Neural progenitor cell (in vitro differentiated cells): ENCODE measurements around the gene DTD1. TPM values are rescaled to one million over a fixed set of nuclear protein-coding genes. Genes with fewer than 3 reads are reported as not detected.
A peak's percentile ranks its signal among the peaks of the same experiment; 100 is the strongest.

ENCODE experiments used
- DNase-seq: peaks from one replicate; pipeline ENCODE4 v3.0.0-alpha.2; 2016; ENCODE audit warnings: low spot score
- H2AFZ ChIP-seq: fragments of 200-600 bp; sonication (generic); replicated peaks from 2 replicates; pipeline ENCODE4 v1.6.1; 2016; ENCODE audit warnings: antibody characterized with exemption
- H3F3A ChIP-seq: fragments of 200-600 bp; sonication (generic); 2 replicates; pipeline ENCODE4 v1.6.1; 2016; ENCODE audit warnings: antibody characterized with exemption, low read depth
- H3K27ac ChIP-seq: fragments of 200-600 bp; sonication (generic); 2 replicates; pipeline ENCODE4 v1.5.1; 2016; ENCODE audit warnings: mild to moderate bottlenecking
- H3K27me3 ChIP-seq: fragments of 200-600 bp; sonication (generic); 2 replicates; pipeline ENCODE4 v1.6.1; 2016; ENCODE audit warnings: mild to moderate bottlenecking, moderate library complexity
- H3K36me3 ChIP-seq: fragments of 200-600 bp; sonication (generic); 2 replicates; pipeline ENCODE4 v1.5.1; 2016
- H3K4me1 ChIP-seq: fragments of 200-600 bp; sonication (generic); 2 replicates; pipeline ENCODE4 v1.6.1; 2016; ENCODE audit warnings: mixed run types
- H3K4me2 ChIP-seq: fragments of 200-600 bp; sonication (generic); 2 replicates; pipeline ENCODE4 v1.6.1; 2016
- H3K4me3 ChIP-seq: fragments of 200-600 bp; sonication (generic); 2 replicates; pipeline ENCODE4 v1.5.1; 2016
- H3K79me2 ChIP-seq: fragments of 200-600 bp; sonication (generic); 2 replicates; pipeline ENCODE4 v1.6.1; 2016; ENCODE audit warnings: low read depth
- H3K9ac ChIP-seq: fragments of 200-600 bp; sonication (generic); 2 replicates; pipeline ENCODE4 v1.6.1; 2016
- H3K9me3 ChIP-seq: fragments of 200-600 bp; sonication (generic); 2 replicates; pipeline ENCODE4 v1.5.1; 2016; ENCODE audit warnings: low read depth
- H4K20me1 ChIP-seq: fragments of 200-600 bp; sonication (generic); 2 replicates; pipeline ENCODE4 v1.6.1; 2016; ENCODE audit warnings: low read depth
- H3K27ac Mint-ChIP-seq: 3 replicates; pipeline ENCODE4 v1.8.0; 2021; ENCODE audit warnings: mixed read lengths
- H3K27me3 Mint-ChIP-seq: 2 replicates; pipeline ENCODE4 v1.8.0; 2022; ENCODE audit warnings: low read depth, mild to moderate bottlenecking, inconsistent platforms, moderate library complexity, mixed read lengths; ENCODE audit not compliant: insufficient read depth
- H3K36me3 Mint-ChIP-seq: 3 replicates; pipeline ENCODE4 v1.8.0; 2021; ENCODE audit warnings: mixed read lengths
- H3K4me1 Mint-ChIP-seq: 3 replicates; pipeline ENCODE4 v1.8.0; 2021; ENCODE audit warnings: mixed read lengths
- H3K4me3 Mint-ChIP-seq: 3 replicates; pipeline ENCODE4 v1.8.0; 2021; ENCODE audit warnings: mild to moderate bottlenecking, moderate library complexity, mixed read lengths
- H3K9me3 Mint-ChIP-seq: 3 replicates; pipeline ENCODE4 v1.8.0; 2020; ENCODE audit warnings: mixed read lengths
- CTCF ChIP-seq: fragments of 200-600 bp; sonication (generic); IDR thresholded peaks from 2 replicates; pipeline ENCODE4 v1.5.1; 2017; ENCODE audit warnings: antibody characterized with exemption, mild to moderate bottlenecking
- EZH2 ChIP-seq: fragments of 200-600 bp; sonication (generic); IDR thresholded peaks from 2 replicates; pipeline ENCODE4 v1.6.1; 2017; ENCODE audit warnings: antibody characterized with exemption, mild to moderate bottlenecking, moderate library complexity
- EZH2phosphoT487 ChIP-seq: fragments of 200-600 bp; sonication (generic); IDR thresholded peaks from 2 replicates; pipeline ENCODE4 v1.6.1; 2017; ENCODE audit warnings: antibody characterized with exemption
- total RNA-seq: library from RNA; depleted of rRNA; stranded (reverse); fragments of >200 nt; gene quantifications from 2 replicates; pipeline ENCODE4 v1.2.3, GENCODE V29; 2015; ENCODE audit warnings: low replicate concordance

Gene DTD1
- total RNA-seq, 1 donor from 2014 or later = 92.6 TPM

GRCh38 chr20:18671203-18671710 lies 83.4 kb downstream of the DTD1 start:
- Histone ChIP-seq H3K27ac (no peak overlapping the region), H3K36me3 (no peaks in the 10 kb centered on the region), H3K4me3 (no peak overlapping the region), H3K9ac (no peak overlapping the region), H4K20me1 (peaks cover 8% of the 10 kb centered on the region), H3K27me3 (no peaks in the 10 kb centered on the region), H3K4me1 (no peaks in the 10 kb centered on the region), H2AFZ (no peak overlapping the region), H3K79me2 (no peaks in the 10 kb centered on the region), H3K4me2 (no peak overlapping the region), H3F3A (no peaks in the 10 kb centered on the region), H3K9me3 (no peaks in the 10 kb centered on the region)
- Mint-ChIP-seq H3K4me3 (no peak overlapping the region), H3K27ac (no peak overlapping the region), H3K4me1 (peaks cover 27% of the 10 kb centered on the region), H3K9me3 (no peaks in the 10 kb centered on the region), H3K36me3 (no peaks in the 10 kb centered on the region), H3K27me3 (no peaks in the 10 kb centered on the region)
- no peak for DNase-seq
- no peak for TF ChIP-seq CTCF
- no peak for TF ChIP-seq EZH2

GRCh38 chr20:18672834-18673233 lies 85.0 kb downstream of the DTD1 start:
- peaks cover 2% of the 10 kb centered on the region for H3K36me3 Mint-ChIP-seq
- peaks cover 34% of the 10 kb centered on the region for H3K4me1 Mint-ChIP-seq
- no peak overlapping the region for H3K4me3 ChIP-seq
- no peaks in the 10 kb centered on the region for H3F3A ChIP-seq
- no peak overlapping the region for H3K27ac ChIP-seq
- H3K27ac Mint-ChIP-seq = no peak overlapping the region
- H3K9me3 ChIP-seq = no peaks in the 10 kb centered on the region
- no peak overlapping the region for H3K4me3 Mint-ChIP-seq
- no peak overlapping the region for H2AFZ ChIP-seq
- no peak overlapping the region for H3K9ac ChIP-seq
- DNase-seq = no peak
- no peaks in the 10 kb centered on the region for H3K79me2 ChIP-seq
- no peaks in the 10 kb centered on the region for H3K27me3 ChIP-seq
- H3K4me1 ChIP-seq = no peaks in the 10 kb centered on the region
- H3K36me3 ChIP-seq = no peaks in the 10 kb centered on the region
- H3K4me2 ChIP-seq = no peak overlapping the region
- TF ChIP-seq CTCF = no peak
- no peak for TF ChIP-seq EZH2
- TF ChIP-seq EZH2phosphoT487 = no peak
- H3K27me3 Mint-ChIP-seq = no peaks in the 10 kb centered on the region
- H3K9me3 Mint-ChIP-seq = no peaks in the 10 kb centered on the region
- H4K20me1 ChIP-seq = no peaks in the 10 kb centered on the region

- Histone ChIP-seq H3F3A (no peaks in the 10 kb centered on the region), H3K36me3 (peaks cover 4% of the 10 kb centered on the region), H3K4me1 (peaks cover 11% of the 10 kb centered on the region), H3K27me3 (no peaks in the 10 kb centered on the region), H4K20me1 (no peaks in the 10 kb centered on the region), H3K9ac (no peak overlapping the region), H3K4me3 (no peak overlapping the region), H2AFZ (no peak overlapping the region), H3K79me2 (no peaks in the 10 kb centered on the region), H3K27ac (no peak overlapping the region), H3K9me3 (no peaks in the 10 kb centered on the region), H3K4me2 (no peak overlapping the region)
- Mint-ChIP-seq H3K4me3 (no peak overlapping the region), H3K27me3 (no peaks in the 10 kb centered on the region), H3K9me3 (no peaks in the 10 kb centered on the region), H3K36me3 (peaks cover 2% of the 10 kb centered on the region), H3K27ac (peak overlapping the region; percentile 21), H3K4me1 (peaks cover 35% of the 10 kb centered on the region)
- DNase-seq = no peak
- no peak for TF ChIP-seq CTCF
- TF ChIP-seq EZH2phosphoT487 = no peak
- TF ChIP-seq EZH2 = no peak
Measured at GRCh38 chr20:18676396-18676795, 88.5 kb downstream of the DTD1 start.
